H1 (cell line): ENCODE data around the gene CUL1. TPM values are rescaled to one million over a fixed set of nuclear protein-coding genes. Genes with fewer than 3 reads are reported as not detected.

Source experiments
- BACH1 ChIP-seq: IDR thresholded peaks from 2 replicates; pipeline ENCODE4 v1.6.1; 2012; ENCODE audit warnings: low read length, improper control_type of control experiment
- KDM5A ChIP-seq: fragments of 200-600 bp; IDR thresholded peaks from 2 replicates; pipeline ENCODE4 v1.7.1; 2012; ENCODE audit warnings: mild to moderate bottlenecking, low read length, inconsistent platforms, mixed read lengths
- PHF8 ChIP-seq: fragments of 200-600 bp; sonication (generic); conservative IDR thresholded peaks from 2 replicates; pipeline ENCODE4 v1.7.1; 2012; ENCODE audit warnings: low read depth, mild to moderate bottlenecking, inconsistent platforms, low read length, moderate library complexity
- SUZ12 ChIP-seq: fragments of 200-600 bp; sonication (generic); IDR thresholded peaks from 2 replicates; pipeline ENCODE4 v1.6.1; 2012; ENCODE audit warnings: mild to moderate bottlenecking, inconsistent platforms, low read length, moderate library complexity, mixed read lengths
- TAF1 ChIP-seq: IDR thresholded peaks from 2 replicates; pipeline ENCODE4 v1.6.1; 2011; ENCODE audit warnings: mild to moderate bottlenecking, low read depth, low read length
- polyA plus RNA-seq, 7 experiments: library from polyadenylated mRNA; depleted of rRNA in 3 of 7; stranded (reverse) in 5 of 7; unstranded in 2 of 7; fragments of >200 nt in 5 of 7; fragments of 200-250 nt in 2 of 7; gene quantifications; 1 replicate in 5 of 7; 2 replicates in 1 of 7; 4 replicates in 1 of 7; pipeline versions ENCODE4 v1.2.1 to v1.2.3, GENCODE V29; 2011 to 2013; ENCODE audit warnings: missing spikeins in 2 of 7, mixed read lengths in 2 of 7
- total RNA-seq: library from RNA; stranded (reverse); fragmentation: NEBNext Ultra II Directional; extraction: Animal tissue kit (Norgen Biotek cat#: 25700); gene quantifications from 2 replicates; pipeline ENCODE4 v1.2.1, GENCODE V29; 2021

CUL1 gene
- total and polyA plus RNA-seq, 2 of the 8 experiments (the other 6 are each of a cell fraction or from before 2014, with no cell fraction given), result 33.0 to 77.3 TPM

- TF ChIP-seq PHF8 (no peak; the same call in 1 of the 2 replicates), SUZ12 (no peak), BACH1 (no peak), KDM5A (no peak), TAF1 (no peak)
These were observed 2.7 kb downstream of the CUL1 start (continued) for GRCh38 chr7:148701414-148701813.
